HCT116 (cell line): Measurements from ENCODE around the gene CA14. TPM values are rescaled to one million over a fixed set of nuclear protein-coding genes. Genes with fewer than 3 reads are reported as not detected.
A peak's percentile ranks its signal among the peaks of the same experiment; 100 is the strongest.

ENCODE experiments used
- ATAC-seq: fragments of 200-7000 bp; cut with Tn5 transposase; 2 replicates; pipeline ENCODE4 v1.9.1; 2020; ENCODE audit warnings: mild to moderate bottlenecking, moderate library complexity
- BruUV-seq: library from RNA; stranded (reverse); fragments of 400-500 nt; replicated peaks from 2 replicates; lab custom pipeline; 2021; lab: Mats Ljungman, UMichigan
- CTCF ChIA-PET: fragments of 300-600 bp; sonication (Branson Sonifier 250); formaldehyde crosslinking; loops from one replicate; lab custom pipeline; 2021; ENCODE audit warnings: antibody characterized with exemption; lab: Charles Lee
- POLR2A ChIA-PET: fragments of 300-600, 350-600 bp; sonication (Branson Sonifier 250); formaldehyde crosslinking; loops from one replicate; lab custom pipeline; 2021; ENCODE audit warnings: antibody characterized with exemption; lab: Charles Lee
- RAD21 ChIA-PET, 2 experiments: fragments of 300-600 bp; sonication (Branson Sonifier 250); formaldehyde crosslinking; loops; one replicate each; lab custom pipeline; 2023; ENCODE audit warnings: low total read pairs in 2 of 2; ENCODE audit not compliant: uncharacterized antibody in 2 of 2, unreplicated experiment in 2 of 2, low non-redundant PET in 1 of 2; lab: Charles Lee
- DNase-seq: peaks from one replicate; pipeline ENCODE4 v3.0.0-alpha.2; 2010; ENCODE audit warnings: low read depth, low spot score
- H2AFZ ChIP-seq: fragments of 200-600 bp; shearing (Covaris generic), sonication (generic); 2 replicates; pipeline ENCODE4 v1.6.1; 2017; ENCODE audit warnings: low read depth, mixed run types, mixed read lengths, antibody characterized with exemption, low read length; ENCODE audit not compliant: poor library complexity, severe bottlenecking
- H3K27ac ChIP-seq: 2 replicates; pipeline ENCODE4 v1.5.1; 2012; ENCODE audit warnings: low read depth, low read length
- H3K27me3 ChIP-seq: fragments of 200-600 bp; sonication (generic); 2 replicates; pipeline ENCODE4 v1.6.1; 2016; ENCODE audit warnings: mixed run types, low read length, mixed read lengths; ENCODE audit not compliant: insufficient read depth
- H3K36me3 ChIP-seq, 2 experiments: fragments of 200-500 bp in 1 of 2; fragments of 200-600 bp in 1 of 2; sonication (Bioruptor generic) in 1 of 2; sonication (generic) in 1 of 2; 2 replicates each; pipeline versions ENCODE4 v1.5.1 to v1.6.1; 2014 to 2016; ENCODE audit warnings: low read length in 2 of 2, inconsistent platforms in 1 of 2, mixed read lengths in 1 of 2, mixed run types in 1 of 2; ENCODE audit not compliant: insufficient read depth in 2 of 2, control insufficient read depth in 1 of 2
- H3K4me1 ChIP-seq, 2 experiments: fragments of 200-600 bp in 1 of 2; sonication (generic) in 1 of 2; 2 replicates each; pipeline versions ENCODE4 v1.5.1 to v1.6.1; 2012 to 2017; ENCODE audit warnings: low read length in 2 of 2, inconsistent platforms in 1 of 2, mild to moderate bottlenecking in 1 of 2, mixed read lengths in 1 of 2, mixed run types in 1 of 2, moderate library complexity in 1 of 2; ENCODE audit not compliant: insufficient read depth in 2 of 2, control insufficient read depth in 1 of 2
- H3K4me2 ChIP-seq: fragments of 200-600 bp; sonication (generic); 2 replicates; pipeline ENCODE4 v1.6.1; 2017; ENCODE audit warnings: mixed run types, low read length, mixed read lengths
- H3K4me3 ChIP-seq, 2 experiments: fragments of 200-600 bp in 1 of 2; sonication (generic) in 1 of 2; replicated peaks in 1 of 2; 2 replicates each; pipeline ENCODE4 v1.5.1; 2011 to 2016; ENCODE audit warnings: low read length in 2 of 2, control low read depth in 1 of 2, low read depth in 1 of 2, mild to moderate bottlenecking in 1 of 2, mixed read lengths in 1 of 2, mixed run types in 1 of 2
- H3K79me2 ChIP-seq: fragments of 200-600 bp; sonication (generic); 2 replicates; pipeline ENCODE4 v1.6.1; 2017; ENCODE audit warnings: mild to moderate bottlenecking, mixed run types, low read length, moderate library complexity, mixed read lengths; ENCODE audit not compliant: insufficient read depth
- H3K9ac ChIP-seq: fragments of 200-600 bp; sonication (generic); 2 replicates; pipeline ENCODE4 v1.6.1; 2016; ENCODE audit warnings: low read length, mixed read lengths
- H3K9me2 ChIP-seq: fragments of 200-600 bp; sonication (generic), shearing (Covaris generic); 2 replicates; pipeline ENCODE4 v1.6.1; 2017; ENCODE audit warnings: mixed run types, mild to moderate bottlenecking, moderate library complexity; ENCODE audit not compliant: insufficient read depth
- H3K9me3 ChIP-seq, 2 experiments: fragments of 200-500 bp in 1 of 2; fragments of 200-600 bp in 1 of 2; sonication (Bioruptor generic) in 1 of 2; sonication (generic) in 1 of 2; 2 replicates each; pipeline ENCODE4 v1.6.1; 2014 to 2017; ENCODE audit warnings: low read length in 2 of 2, mixed read lengths in 2 of 2, inconsistent platforms in 1 of 2, low read depth in 1 of 2, mild to moderate bottlenecking in 1 of 2, mixed run types in 1 of 2, moderate library complexity in 1 of 2; ENCODE audit not compliant: control insufficient read depth in 1 of 2, insufficient read depth in 1 of 2
- H4K20me1 ChIP-seq: fragments of 200-600 bp; sonication (generic), shearing (Covaris generic); 2 replicates; pipeline ENCODE4 v1.6.1; 2017; ENCODE audit warnings: mixed run types, mild to moderate bottlenecking, moderate library complexity; ENCODE audit not compliant: insufficient read depth
- CBX3 ChIP-seq: IDR thresholded peaks from 2 replicates; pipeline ENCODE4 v1.6.1; 2012; ENCODE audit warnings: low read depth
- CEBPB ChIP-seq: IDR thresholded peaks from 2 replicates; pipeline ENCODE4 v1.6.1; 2012; ENCODE audit warnings: low read depth
- EZH2 ChIP-seq: fragments of 200-600 bp; sonication (generic); IDR thresholded peaks from 2 replicates; pipeline ENCODE4 v1.6.1; 2017; ENCODE audit warnings: antibody characterized with exemption, mixed run types
- EZH2phosphoT487 ChIP-seq: fragments of 200-600 bp; IDR thresholded peaks from 2 replicates; pipeline ENCODE4 v1.6.1; 2018; ENCODE audit warnings: antibody characterized with exemption, borderline replicate concordance
- POLR2A ChIP-seq: IDR thresholded peaks from 2 replicates; pipeline ENCODE4 v1.7.0; 2011; ENCODE audit warnings: borderline replicate concordance; ENCODE audit not compliant: insufficient read depth, insufficient read length; ENCODE audit errors: extremely low read depth
- POLR2AphosphoS5 ChIP-seq: IDR thresholded peaks from 2 replicates; pipeline ENCODE4 v1.6.1; 2011; ENCODE audit warnings: mild to moderate bottlenecking, low read depth, low read length, moderate library complexity
- SP1 ChIP-seq: IDR thresholded peaks from 2 replicates; pipeline ENCODE4 v1.6.1; 2012; ENCODE audit warnings: low read depth
- ZFX ChIP-seq: fragments of 450-650 bp; IDR thresholded peaks from 2 replicates; pipeline ENCODE4 v1.6.1; 2017
- ZNF274 ChIP-seq: fragments of 200-500 bp; sonication (Bioruptor generic); IDR thresholded peaks from 2 replicates; pipeline ENCODE4 v1.6.1; 2014; ENCODE audit warnings: mild to moderate bottlenecking, low read depth, low read length, inconsistent platforms
- intact Hi-C: fragments of 100-400 bp; cut with micrococcal nuclease; formaldehyde crosslinking; loops from 2 replicates; pipeline ENCODE4 v1.10.0; 2022
- total RNA-seq: library from RNA; stranded (reverse); gene quantifications from one replicate; pipeline ENCODE4 v1.2.1, GENCODE V29; 2021; ENCODE audit not compliant: unreplicated experiment
- TF ChIP-seq, protein P1 (sequence below): IDR thresholded peaks from 2 replicates; pipeline ENCODE4 v1.6.1; 2012; ENCODE audit warnings: low read depth
- TF ChIP-seq, protein P2 (sequence below), 3 experiments: fragments of 200-600 bp in 1 of 3; sonication (generic) in 1 of 3; IDR thresholded peaks in 2 of 3; conservative IDR thresholded peaks in 1 of 3; 2 replicates each; pipeline ENCODE4 v1.5.1; 2012 to 2017; ENCODE audit warnings: low read depth in 2 of 3, low read length in 2 of 3, antibody characterized with exemption in 1 of 3, borderline replicate concordance in 1 of 3, control low read depth in 1 of 3, mild to moderate bottlenecking in 1 of 3, mixed read lengths in 1 of 3, mixed run types in 1 of 3, moderate library complexity in 1 of 3; ENCODE audit not compliant: insufficient read depth in 1 of 3
- TF ChIP-seq, protein P3 (sequence below): IDR thresholded peaks from 2 replicates; pipeline ENCODE4 v1.6.1; 2011; ENCODE audit warnings: mild to moderate bottlenecking, low read length, moderate library complexity; ENCODE audit not compliant: insufficient replicate concordance; ENCODE audit errors: extremely low read depth

CA14 gene
- total RNA-seq, 1 experiment from 2014 or later = 0.39 TPM

DNA sequence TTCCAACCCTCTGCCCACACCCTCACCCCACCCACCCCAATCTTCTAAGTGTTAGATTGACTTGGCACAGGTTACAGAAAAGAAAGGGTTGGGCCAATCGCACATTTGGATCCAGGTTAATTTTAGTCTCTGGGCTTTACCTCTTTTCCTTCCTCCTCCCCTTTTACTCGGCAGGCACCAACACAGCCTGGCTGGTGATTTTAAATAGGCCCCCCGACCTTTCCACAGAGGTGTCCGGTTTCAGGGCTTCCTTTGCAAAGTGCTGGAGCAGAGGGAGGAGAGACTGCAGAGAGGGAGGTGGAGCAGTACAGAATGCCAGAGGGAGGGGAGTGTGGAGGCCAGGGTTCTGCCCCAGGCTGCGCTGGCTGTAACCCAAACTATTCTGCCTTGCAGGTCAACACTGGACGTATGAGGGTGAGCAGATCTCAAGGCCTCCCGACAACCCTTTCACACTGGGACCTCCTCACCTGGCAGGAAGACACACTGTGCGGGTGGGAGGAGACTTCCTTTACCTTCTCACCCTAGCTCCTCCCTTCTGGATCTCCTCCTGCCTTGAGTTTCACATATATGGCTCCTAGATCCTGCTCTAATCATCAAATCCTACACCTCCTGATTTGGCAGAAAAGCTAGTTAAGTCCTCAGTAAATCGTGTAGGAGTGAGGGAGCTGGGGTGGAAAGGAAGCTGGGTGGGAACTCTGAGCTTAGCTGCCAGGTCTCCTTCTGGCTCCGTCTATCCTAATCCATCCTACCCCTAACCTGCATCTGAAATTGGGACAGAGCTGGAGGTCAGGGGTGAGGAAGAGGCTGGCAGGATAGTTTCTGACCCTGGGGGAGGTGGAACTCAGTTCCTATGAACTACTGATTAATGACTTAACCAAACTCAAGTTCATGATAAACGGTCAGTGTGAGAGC lies 2.4 kb downstream of the CA14 start:
- H3K4me1 ChIP-seq = peaks cover 30 to 61% of the 10 kb centered on the region in 2 experiments
- H3K9me3 ChIP-seq = no peaks in the 10 kb centered on the region
- H4K20me1 ChIP-seq = no peaks in the 10 kb centered on the region
- DNase-seq (no peak), ATAC-seq (peak; percentile 78)
- no TSS peak for BruUV-seq
- no peaks in the 10 kb centered on the region for H3K9me2 ChIP-seq
- intact Hi-C loops = loop anchor here (5.0 to 10.0 kb wide), 5 partner anchors 62 to 737 kb away; partner anchors contain the start of gene PRPF3
- peak overlapping the region; percentile 42 for H3K9ac ChIP-seq
- H3K27me3 ChIP-seq = no peaks in the 10 kb centered on the region
- RAD21 ChIA-PET = interaction anchor here in 1 of 2 experiments (0.8 kb wide), 1 partner anchor 36 kb away, joined by 6 read pairs; no protein-coding TSS in a partner anchor
- CTCF ChIA-PET = interaction anchor here (1.0 to 1.2 kb wide), 2 partner anchors 21 to 273 kb away, joined by 3 to 5 read pairs; no protein-coding TSS in a partner anchor
- POLR2A ChIA-PET = interaction anchor here (1.1 to 1.6 kb wide), 2 partner anchors 12 to 273 kb away, joined by 3 to 6 read pairs; partner anchors contain the start of gene C1orf54
- H3K4me2 ChIP-seq = peak overlapping the region; percentile 76
- TF ChIP-seq POLR2A = no peak
- no peak for TF ChIP-seq CEBPB
- TF ChIP-seq POLR2AphosphoS5 = peak; percentile 53
- TF ChIP-seq CBX3 = peak; percentile 19; the same call in 1 of the 2 replicates
- no peak for TF ChIP-seq ZFX
- no peak for TF ChIP-seq EZH2
- TF ChIP-seq EZH2phosphoT487 = no peak
- TF ChIP-seq, protein P1, sequence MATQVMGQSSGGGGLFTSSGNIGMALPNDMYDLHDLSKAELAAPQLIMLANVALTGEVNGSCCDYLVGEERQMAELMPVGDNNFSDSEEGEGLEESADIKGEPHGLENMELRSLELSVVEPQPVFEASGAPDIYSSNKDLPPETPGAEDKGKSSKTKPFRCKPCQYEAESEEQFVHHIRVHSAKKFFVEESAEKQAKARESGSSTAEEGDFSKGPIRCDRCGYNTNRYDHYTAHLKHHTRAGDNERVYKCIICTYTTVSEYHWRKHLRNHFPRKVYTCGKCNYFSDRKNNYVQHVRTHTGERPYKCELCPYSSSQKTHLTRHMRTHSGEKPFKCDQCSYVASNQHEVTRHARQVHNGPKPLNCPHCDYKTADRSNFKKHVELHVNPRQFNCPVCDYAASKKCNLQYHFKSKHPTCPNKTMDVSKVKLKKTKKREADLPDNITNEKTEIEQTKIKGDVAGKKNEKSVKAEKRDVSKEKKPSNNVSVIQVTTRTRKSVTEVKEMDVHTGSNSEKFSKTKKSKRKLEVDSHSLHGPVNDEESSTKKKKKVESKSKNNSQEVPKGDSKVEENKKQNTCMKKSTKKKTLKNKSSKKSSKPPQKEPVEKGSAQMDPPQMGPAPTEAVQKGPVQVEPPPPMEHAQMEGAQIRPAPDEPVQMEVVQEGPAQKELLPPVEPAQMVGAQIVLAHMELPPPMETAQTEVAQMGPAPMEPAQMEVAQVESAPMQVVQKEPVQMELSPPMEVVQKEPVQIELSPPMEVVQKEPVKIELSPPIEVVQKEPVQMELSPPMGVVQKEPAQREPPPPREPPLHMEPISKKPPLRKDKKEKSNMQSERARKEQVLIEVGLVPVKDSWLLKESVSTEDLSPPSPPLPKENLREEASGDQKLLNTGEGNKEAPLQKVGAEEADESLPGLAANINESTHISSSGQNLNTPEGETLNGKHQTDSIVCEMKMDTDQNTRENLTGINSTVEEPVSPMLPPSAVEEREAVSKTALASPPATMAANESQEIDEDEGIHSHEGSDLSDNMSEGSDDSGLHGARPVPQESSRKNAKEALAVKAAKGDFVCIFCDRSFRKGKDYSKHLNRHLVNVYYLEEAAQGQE = no peak
- TF ChIP-seq, protein P2, sequence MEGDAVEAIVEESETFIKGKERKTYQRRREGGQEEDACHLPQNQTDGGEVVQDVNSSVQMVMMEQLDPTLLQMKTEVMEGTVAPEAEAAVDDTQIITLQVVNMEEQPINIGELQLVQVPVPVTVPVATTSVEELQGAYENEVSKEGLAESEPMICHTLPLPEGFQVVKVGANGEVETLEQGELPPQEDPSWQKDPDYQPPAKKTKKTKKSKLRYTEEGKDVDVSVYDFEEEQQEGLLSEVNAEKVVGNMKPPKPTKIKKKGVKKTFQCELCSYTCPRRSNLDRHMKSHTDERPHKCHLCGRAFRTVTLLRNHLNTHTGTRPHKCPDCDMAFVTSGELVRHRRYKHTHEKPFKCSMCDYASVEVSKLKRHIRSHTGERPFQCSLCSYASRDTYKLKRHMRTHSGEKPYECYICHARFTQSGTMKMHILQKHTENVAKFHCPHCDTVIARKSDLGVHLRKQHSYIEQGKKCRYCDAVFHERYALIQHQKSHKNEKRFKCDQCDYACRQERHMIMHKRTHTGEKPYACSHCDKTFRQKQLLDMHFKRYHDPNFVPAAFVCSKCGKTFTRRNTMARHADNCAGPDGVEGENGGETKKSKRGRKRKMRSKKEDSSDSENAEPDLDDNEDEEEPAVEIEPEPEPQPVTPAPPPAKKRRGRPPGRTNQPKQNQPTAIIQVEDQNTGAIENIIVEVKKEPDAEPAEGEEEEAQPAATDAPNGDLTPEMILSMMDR (IDR thresholded peaks at IDR 0.05 in 2 of 3, conservative IDR thresholded peaks at IDR 0.05 in 1 of 3; ENCODE audit: borderline replicate concordance in 1 of 3, insufficient read depth in 1 of 3, low read depth in 2 of 3, low read length in 2 of 3) = no peak
- TF ChIP-seq SP1 = peak; percentile 47
- TF ChIP-seq ZNF274 = no peak
- TF ChIP-seq, protein P3, sequence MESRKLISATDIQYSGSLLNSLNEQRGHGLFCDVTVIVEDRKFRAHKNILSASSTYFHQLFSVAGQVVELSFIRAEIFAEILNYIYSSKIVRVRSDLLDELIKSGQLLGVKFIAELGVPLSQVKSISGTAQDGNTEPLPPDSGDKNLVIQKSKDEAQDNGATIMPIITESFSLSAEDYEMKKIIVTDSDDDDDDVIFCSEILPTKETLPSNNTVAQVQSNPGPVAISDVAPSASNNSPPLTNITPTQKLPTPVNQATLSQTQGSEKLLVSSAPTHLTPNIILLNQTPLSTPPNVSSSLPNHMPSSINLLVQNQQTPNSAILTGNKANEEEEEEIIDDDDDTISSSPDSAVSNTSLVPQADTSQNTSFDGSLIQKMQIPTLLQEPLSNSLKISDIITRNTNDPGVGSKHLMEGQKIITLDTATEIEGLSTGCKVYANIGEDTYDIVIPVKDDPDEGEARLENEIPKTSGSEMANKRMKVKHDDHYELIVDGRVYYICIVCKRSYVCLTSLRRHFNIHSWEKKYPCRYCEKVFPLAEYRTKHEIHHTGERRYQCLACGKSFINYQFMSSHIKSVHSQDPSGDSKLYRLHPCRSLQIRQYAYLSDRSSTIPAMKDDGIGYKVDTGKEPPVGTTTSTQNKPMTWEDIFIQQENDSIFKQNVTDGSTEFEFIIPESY = no peak
- no peaks in the 10 kb centered on the region for H3K36me3 ChIP-seq
- no peaks in the 10 kb centered on the region for H3K79me2 ChIP-seq
- peak overlapping the region; percentile 70 for H3K27ac ChIP-seq
- peak overlapping the region; percentile 36 to 52 for H3K4me3 ChIP-seq
- H2AFZ ChIP-seq = peak overlapping the region; percentile 55
